H1 (cell line): ENCODE results near the gene CYP4F3. TPM values are rescaled to one million over a fixed set of nuclear protein-coding genes. Genes with fewer than 3 reads are reported as not detected.

Experiments
- CTCF ChIA-PET: fragments of 300-600 bp; sonication (Branson Sonifier 250); formaldehyde crosslinking; loops from one replicate; lab custom pipeline; 2021; ENCODE audit not compliant: partially characterized antibody; lab: Charles Lee
- POLR2A ChIA-PET: fragments of 300-600 bp; sonication (Branson Sonifier 250); formaldehyde crosslinking; loops from one replicate; lab custom pipeline; 2021; ENCODE audit warnings: inconsistent platforms; ENCODE audit not compliant: partially characterized antibody; lab: Charles Lee
- DNase-seq, 2 experiments: peaks; one replicate each; pipeline versions ENCODE4 v3.0.0 to v3.0.0-alpha.2; 2010 to 2022; ENCODE audit warnings: low spot score in 2 of 2, low read depth in 1 of 2, mixed read lengths in 1 of 2
- FAIRE-seq: peaks from 2 replicates; lab custom pipeline; 2011; peaks lifted over from hg19 to GRCh38; lab: Jason Lieb, UNC
- H2AFZ ChIP-seq: 2 replicates; pipeline ENCODE4 v1.8.1; 2012; ENCODE audit warnings: low read length, inconsistent platforms
- H2AK5ac ChIP-seq: 2 replicates; pipeline ENCODE4 v1.6.1; 2013; ENCODE audit warnings: low read depth, low read length
- H2BK120ac ChIP-seq: replicated peaks from 2 replicates; pipeline ENCODE3; 2013; ENCODE audit warnings: low read depth, low read length, inconsistent platforms
- H2BK12ac ChIP-seq: 2 replicates; pipeline ENCODE4 v1.6.1; 2013; ENCODE audit warnings: low read depth, low read length
- H2BK15ac ChIP-seq: 2 replicates; pipeline ENCODE4 v1.6.1; 2013; ENCODE audit warnings: low read length
- H2BK20ac ChIP-seq: 2 replicates; pipeline ENCODE4 v1.6.1; 2013; ENCODE audit warnings: low read length
- H2BK5ac ChIP-seq: 2 replicates; pipeline ENCODE4 v1.6.1; 2013; ENCODE audit warnings: low read depth, low read length
- H3K14ac ChIP-seq: 2 replicates; pipeline ENCODE4 v1.6.1; 2013; ENCODE audit warnings: inconsistent platforms; ENCODE audit not compliant: insufficient read length
- H3K18ac ChIP-seq: 2 replicates; pipeline ENCODE4 v1.6.1; 2013; ENCODE audit warnings: low read length; ENCODE audit errors: extremely low read depth
- H3K23ac ChIP-seq: 2 replicates; pipeline ENCODE4 v1.6.1; 2013; ENCODE audit warnings: inconsistent platforms; ENCODE audit not compliant: insufficient read length
- H3K23me2 ChIP-seq: 2 replicates; pipeline ENCODE4 v1.6.1; 2013; ENCODE audit warnings: low read depth, low read length
- H3K27ac ChIP-seq: 2 replicates; pipeline ENCODE4 v1.6.1; 2011; ENCODE audit warnings: low read depth, low read length, inconsistent platforms
- H3K27me3 ChIP-seq, 4 experiments: replicated peaks in 1 of 4; 1 replicate in 1 of 4; 2 replicates in 3 of 4; pipeline versions ENCODE4 v1.6.1 to v1.8.1; 2011 to 2013; ENCODE audit warnings: low read length in 3 of 4, mild to moderate bottlenecking in 3 of 4, inconsistent platforms in 2 of 4, mixed read lengths in 2 of 4, moderate library complexity in 1 of 4; ENCODE audit not compliant: control insufficient read depth in 3 of 4, insufficient read depth in 3 of 4; ENCODE audit errors: extremely low read depth in 1 of 4
- H3K36me3 ChIP-seq, 4 experiments: 2 replicates each; pipeline versions ENCODE4 v1.6.1 to v1.8.1; 2011 to 2013; ENCODE audit warnings: mild to moderate bottlenecking in 4 of 4, low read length in 3 of 4, moderate library complexity in 2 of 4, control low read depth in 1 of 4, inconsistent platforms in 1 of 4; ENCODE audit not compliant: insufficient read depth in 4 of 4, control insufficient read depth in 2 of 4
- H3K4ac ChIP-seq: replicated peaks from 2 replicates; pipeline ENCODE3; 2013; ENCODE audit warnings: low read length, low read depth, mixed read lengths, inconsistent platforms; ENCODE audit not compliant: insufficient read length
- H3K4me1 ChIP-seq, 4 experiments: replicated peaks in 1 of 4; 1 replicate in 1 of 4; 2 replicates in 3 of 4; pipeline versions ENCODE4 v1.6.1 to v1.8.1; 2011 to 2013; ENCODE audit warnings: low read length in 3 of 4, inconsistent platforms in 2 of 4, mixed read lengths in 1 of 4; ENCODE audit not compliant: insufficient read depth in 4 of 4, control insufficient read depth in 3 of 4
- H3K4me2 ChIP-seq, 2 experiments: 2 replicates each; pipeline versions ENCODE4 v1.6.1 to v1.8.1; 2011 to 2013; ENCODE audit warnings: low read depth in 2 of 2, low read length in 2 of 2, control low read depth in 1 of 2, inconsistent platforms in 1 of 2, mild to moderate bottlenecking in 1 of 2; ENCODE audit not compliant: insufficient read depth in 1 of 2
- H3K4me3 ChIP-seq, 4 experiments: fragments of 200-600, 300-600 bp in 1 of 4; sonication (generic), shearing (Covaris generic), sonication (Bioruptor Twin) in 1 of 4; 2 replicates each; pipeline versions ENCODE4 v1.5.1 to v1.8.1; 2011 to 2016; ENCODE audit warnings: low read length in 4 of 4, low read depth in 3 of 4, control low read depth in 2 of 4, inconsistent platforms in 2 of 4, mild to moderate bottlenecking in 2 of 4, mixed read lengths in 1 of 4, moderate library complexity in 1 of 4; ENCODE audit not compliant: insufficient read depth in 2 of 4; ENCODE audit errors: extremely low read depth in 1 of 4
- H3K56ac ChIP-seq: replicated peaks from 2 replicates; pipeline ENCODE3; 2013; ENCODE audit warnings: low read depth, mild to moderate bottlenecking, mixed read lengths, low read length, inconsistent platforms; ENCODE audit not compliant: insufficient read length
- H3K79me1 ChIP-seq: 2 replicates; pipeline ENCODE4 v1.6.1; 2013; ENCODE audit warnings: low read depth, low read length, control low read depth
- H3K79me2 ChIP-seq, 2 experiments: 2 replicates each; pipeline versions ENCODE4 v1.6.1 to v1.8.1; 2012 to 2013; ENCODE audit warnings: low read length in 2 of 2, mild to moderate bottlenecking in 2 of 2, inconsistent platforms in 1 of 2; ENCODE audit not compliant: insufficient read depth in 2 of 2, control insufficient read depth in 1 of 2
- H3K9ac ChIP-seq, 4 experiments: replicated peaks in 1 of 4; 1 replicate in 1 of 4; 2 replicates in 3 of 4; pipeline versions ENCODE4 v1.6.1 to v1.8.1; 2011 to 2013; ENCODE audit warnings: low read depth in 3 of 4, low read length in 3 of 4, control low read depth in 2 of 4, mild to moderate bottlenecking in 2 of 4, moderate library complexity in 2 of 4, inconsistent platforms in 1 of 4; ENCODE audit errors: extremely low read depth in 1 of 4
- H3K9me3 ChIP-seq, 2 experiments: 2 replicates each; pipeline versions ENCODE4 v1.6.1 to v1.8.1; 2012 to 2013; ENCODE audit warnings: mild to moderate bottlenecking in 2 of 2, moderate library complexity in 2 of 2, control low read depth in 1 of 2, inconsistent platforms in 1 of 2, low read depth in 1 of 2, low read length in 1 of 2, mixed read lengths in 1 of 2; ENCODE audit not compliant: insufficient read depth in 2 of 2
- H4K20me1 ChIP-seq, 2 experiments: replicated peaks in 1 of 2; 2 replicates each; pipeline versions ENCODE3 to v1.8.1; 2011 to 2013; ENCODE audit warnings: inconsistent platforms in 2 of 2, low read length in 2 of 2, mild to moderate bottlenecking in 1 of 2; ENCODE audit not compliant: insufficient read depth in 2 of 2, control insufficient read depth in 1 of 2
- H4K5ac ChIP-seq: 2 replicates; pipeline ENCODE4 v1.6.1; 2013; ENCODE audit warnings: low read length, low read depth, mixed read lengths, inconsistent platforms; ENCODE audit not compliant: insufficient read length
- H4K8ac ChIP-seq: 2 replicates; pipeline ENCODE4 v1.8.0; 2013; ENCODE audit warnings: mild to moderate bottlenecking, moderate library complexity, low read length, inconsistent platforms; ENCODE audit not compliant: insufficient read depth; ENCODE audit errors: extremely low read depth
- H4K91ac ChIP-seq: replicated peaks from 2 replicates; pipeline ENCODE3; 2013; ENCODE audit warnings: low read length, mixed read lengths, inconsistent platforms; ENCODE audit not compliant: insufficient read length
- MAX ChIP-seq: IDR thresholded peaks from 2 replicates; pipeline ENCODE4 v1.6.1; 2012; ENCODE audit warnings: inconsistent platforms
- SP1 ChIP-seq: IDR thresholded peaks from 2 replicates; pipeline ENCODE4 v1.6.1; 2011; ENCODE audit warnings: low read depth, low read length
- TBP ChIP-seq: IDR thresholded peaks from 2 replicates; pipeline ENCODE4 v1.6.1; 2011; ENCODE audit warnings: low read depth, low read length, improper control_type of control experiment
- WGBS, 2 experiments: shearing (Covaris generic) in 1 of 2; methylation state at CpG; one replicate each; pipeline versions ENCODE4 v1.1.6 to v1.1.7; 2013 to 2015; ENCODE audit warnings: low lambda C conversion rate in 2 of 2, mixed read lengths in 2 of 2, inconsistent platforms in 1 of 2, low coverage in 1 of 2, missing lambda C conversion rate in 1 of 2; ENCODE audit not compliant: insufficient replicate concordance in 2 of 2, insufficient coverage in 1 of 2, insufficient read length in 1 of 2; ENCODE audit errors: extremely low coverage in 1 of 2, missing lambda C conversion rate in 1 of 2; 5-methylcytosine and 5-hydroxymethylcytosine counted together
- polyA plus RNA-seq, 7 experiments: library from polyadenylated mRNA; depleted of rRNA in 3 of 7; stranded (reverse) in 5 of 7; unstranded in 2 of 7; fragments of >200 nt in 5 of 7; fragments of 200-250 nt in 2 of 7; gene quantifications; 1 replicate in 5 of 7; 2 replicates in 1 of 7; 4 replicates in 1 of 7; pipeline versions ENCODE4 v1.2.1 to v1.2.3, GENCODE V29; 2011 to 2013; ENCODE audit warnings: missing spikeins in 2 of 7, mixed read lengths in 2 of 7
- small RNA-seq: library from polyadenylated mRNA; stranded (forward); fragments of <200 nt; extraction: miRNeasy Mini kit (QIAGEN cat#:217004); gene quantifications from one replicate; pipeline ENCODE3, GENCODE V24; 2013; ENCODE audit not compliant: insufficient read depth
- total RNA-seq: library from RNA; stranded (reverse); fragmentation: NEBNext Ultra II Directional; extraction: Animal tissue kit (Norgen Biotek cat#: 25700); gene quantifications from 2 replicates; pipeline ENCODE4 v1.2.1, GENCODE V29; 2021

Gene CYP4F3
- total and polyA plus RNA-seq, 2 of the 8 experiments (the other 6 are each of a cell fraction or from before 2014, with no cell fraction given), result not detected

GRCh38 chr19:15702534-15702930 lies 61.8 kb downstream of the CYP4F3 start:
- FAIRE-seq (no peak), DNase-seq (no peak)
- WGBS, 2 experiments, result 56% methylated on average over 2 of the region's 7 CpGs; no CpG with 5 or more reads in 1 of the 2 experiments
- CTCF ChIA-PET, result no interaction called here
- Histone ChIP-seq H3K27me3 (no peaks in the 10 kb centered on the region), H2AK5ac (no peak overlapping the region), H3K27ac (no peak overlapping the region), H4K5ac (no peak overlapping the region), H2BK20ac (no peak overlapping the region), H3K14ac (no peak overlapping the region), H2BK120ac (no peak overlapping the region), H2BK12ac (no peak overlapping the region), H2BK5ac (no peak overlapping the region), H3K4me2 (no peak overlapping the region), H2BK15ac (no peak overlapping the region), H3K4ac (no peak overlapping the region), H4K20me1 (no peaks in the 10 kb centered on the region), H3K56ac (no peak overlapping the region), H2AFZ (no peak overlapping the region), H3K18ac (no peak overlapping the region), H3K9ac (no peak overlapping the region), H4K8ac (no peak overlapping the region), H3K4me3 (no peak overlapping the region), H3K79me1 (no peaks in the 10 kb centered on the region), H3K4me1 (no peaks in the 10 kb centered on the region), H3K79me2 (no peaks in the 10 kb centered on the region), H3K23me2 (no peaks in the 10 kb centered on the region), H3K9me3 (peaks cover 47 to 48% of the 10 kb centered on the region in 2 experiments), H3K36me3 (no peaks in the 10 kb centered on the region), H4K91ac (no peak overlapping the region), H3K23ac (no peak overlapping the region)
- TF ChIP-seq SP1 (no peak), MAX (no peak), TBP (no peak)
- POLR2A ChIA-PET, result no interaction called here

Small RNA genes lying within 50 kb of the gene (small RNA-seq; reads per million reads assigned to genes)
- not detected for gene AD000091.1

Other genes with a start within 250 kb of the CYP4F3 start
- gene AKAP8L, start 221.9 kb upstream of the CYP4F3 start, total RNA-seq, result 127 and 138 TPM in 2 replicates
- gene AKAP8L, start 221.9 kb upstream of the CYP4F3 start, polyA plus RNA-seq (2011; rRNA removed), result 75.1 and 149 TPM in 2 replicates
- gene WIZ, start 190.9 kb upstream of the CYP4F3 start, total RNA-seq, result 33.2 and 34.4 TPM in 2 replicates
- gene WIZ, start 190.9 kb upstream of the CYP4F3 start, polyA plus RNA-seq (2011; rRNA removed), result 12.5 and 22.7 TPM in 2 replicates
- gene RASAL3, start 176.4 kb upstream of the CYP4F3 start, total RNA-seq, result 0.19 TPM in 2 replicates
- 0.63 and 2.4 TPM in 2 replicates for gene RASAL3, start 176.4 kb upstream of the CYP4F3 start, polyA plus RNA-seq (2011; rRNA removed)
- not detected in 2 replicates for gene PGLYRP2, start 161.4 kb upstream of the CYP4F3 start, total RNA-seq
- not detected in 2 replicates for gene PGLYRP2, start 161.4 kb upstream of the CYP4F3 start, polyA plus RNA-seq (2011; rRNA removed)
- gene CYP4F22, start 132.4 kb upstream of the CYP4F3 start, total RNA-seq, result not detected in 2 replicates
- gene CYP4F22, start 132.4 kb upstream of the CYP4F3 start, polyA plus RNA-seq (2011; rRNA removed), result not detected in 2 replicates
- gene CYP4F8, start 25.7 kb upstream of the CYP4F3 start, total RNA-seq, result not detected in 2 replicates
- gene CYP4F8, start 25.7 kb upstream of the CYP4F3 start, polyA plus RNA-seq (2011; rRNA removed), result not detected in 2 replicates
- gene CYP4F12, start 32.2 kb downstream of the CYP4F3 start, total RNA-seq, result not detected in 2 replicates
- not detected in 2 replicates for gene CYP4F12, start 32.2 kb downstream of the CYP4F3 start, polyA plus RNA-seq (2011; rRNA removed)
- gene OR10H2, start 87.1 kb downstream of the CYP4F3 start, total RNA-seq, result not detected in 2 replicates
- not detected in 2 replicates for gene OR10H2, start 87.1 kb downstream of the CYP4F3 start, polyA plus RNA-seq (2011; rRNA removed)
- not detected in 2 replicates for gene OR10H3, start 97.1 kb downstream of the CYP4F3 start, total RNA-seq
- not detected in 2 replicates for gene OR10H3, start 97.1 kb downstream of the CYP4F3 start, polyA plus RNA-seq (2011; rRNA removed)
- not detected in 2 replicates for gene OR10H5, start 146.8 kb downstream of the CYP4F3 start, total RNA-seq
- not detected in 2 replicates for gene OR10H5, start 146.8 kb downstream of the CYP4F3 start, polyA plus RNA-seq (2011; rRNA removed)
- not detected in 2 replicates for gene OR10H1, start 174.8 kb downstream of the CYP4F3 start, total RNA-seq
- gene OR10H1, start 174.8 kb downstream of the CYP4F3 start, polyA plus RNA-seq (2011; rRNA removed), result not detected in 2 replicates